GM18508 (cell line): ENCODE measurements around the gene NWD2.
"Not testable (repeated sequence)": the region's sequence is repeated elsewhere in the genome, so short reads cannot be mapped to it uniquely, and the experiment has no call there.

Experiments
- ATAC-seq: cut with Tn5 transposase; IDR thresholded peaks from one replicate; pipeline ENCODE4 v1.9.1; 2021; ENCODE audit warnings: moderate number of reproducible peaks; ENCODE audit not compliant: insufficient read depth, unreplicated experiment

Gene NWD2

DNA sequence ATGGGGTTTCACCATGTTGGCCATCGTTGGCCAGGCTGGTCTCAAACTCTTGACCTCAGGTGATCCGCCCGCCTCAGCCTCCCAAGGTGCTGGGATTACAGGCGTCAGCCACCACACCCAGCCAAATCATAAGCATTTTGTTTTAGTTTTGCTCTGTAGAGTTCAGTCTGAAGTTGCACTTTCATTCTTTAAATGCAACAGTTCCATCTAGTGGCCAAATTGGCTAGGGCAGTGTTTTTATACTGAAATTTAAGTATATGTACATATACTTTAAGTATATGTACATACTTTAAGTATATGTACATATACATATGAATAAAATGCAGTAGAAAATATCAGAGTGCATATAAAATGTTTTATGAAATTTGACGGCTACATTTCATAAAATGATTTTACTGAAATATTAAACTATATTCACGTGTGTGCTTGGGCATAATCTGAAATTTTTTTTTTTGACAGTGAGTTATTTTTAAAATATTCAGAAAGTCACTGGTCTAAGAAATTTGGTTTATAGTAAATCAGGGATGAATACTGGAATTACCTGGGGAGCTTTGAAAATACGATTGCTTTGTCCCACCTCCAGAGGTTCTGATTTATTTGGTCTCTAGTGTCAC lies 145.5 kb downstream of the NWD2 start:
- ATAC-seq = no peak

DNA sequence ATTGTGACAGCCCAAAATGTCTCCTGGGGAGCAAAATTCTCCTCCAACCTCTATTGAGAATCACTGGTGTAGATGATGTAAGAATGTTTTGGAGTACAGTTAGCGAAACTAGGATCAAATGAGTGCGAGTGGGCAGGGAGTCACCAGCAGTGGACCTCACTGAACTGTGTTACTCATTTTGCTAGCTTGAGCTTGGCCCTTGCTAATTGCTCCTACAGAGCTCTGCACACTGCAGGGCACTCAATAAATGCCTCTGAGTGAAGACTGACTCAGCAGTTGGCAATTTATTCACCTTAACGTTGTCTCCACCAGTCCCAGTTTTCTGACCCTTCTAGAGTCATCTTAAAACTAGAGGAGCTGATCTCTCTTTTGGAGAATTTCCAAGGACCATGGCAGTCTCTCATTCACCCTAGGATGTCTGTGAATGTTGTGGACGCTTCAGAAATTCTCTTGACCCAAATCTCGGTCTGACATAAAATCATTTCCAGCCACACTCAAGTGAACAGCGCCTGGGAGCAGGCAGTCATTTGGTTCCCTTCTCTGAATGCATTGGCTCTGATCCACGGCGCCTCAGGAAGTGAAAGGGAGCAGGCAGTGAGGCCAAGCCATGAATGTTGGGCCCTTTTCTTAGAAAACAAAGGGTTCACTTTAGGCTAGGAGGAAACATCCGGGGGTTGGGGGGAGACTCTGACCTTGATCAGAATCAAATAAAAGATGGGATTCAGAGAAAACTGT lies 148.1 kb downstream of the NWD2 start:
- ATAC-seq = no peak

DNA sequence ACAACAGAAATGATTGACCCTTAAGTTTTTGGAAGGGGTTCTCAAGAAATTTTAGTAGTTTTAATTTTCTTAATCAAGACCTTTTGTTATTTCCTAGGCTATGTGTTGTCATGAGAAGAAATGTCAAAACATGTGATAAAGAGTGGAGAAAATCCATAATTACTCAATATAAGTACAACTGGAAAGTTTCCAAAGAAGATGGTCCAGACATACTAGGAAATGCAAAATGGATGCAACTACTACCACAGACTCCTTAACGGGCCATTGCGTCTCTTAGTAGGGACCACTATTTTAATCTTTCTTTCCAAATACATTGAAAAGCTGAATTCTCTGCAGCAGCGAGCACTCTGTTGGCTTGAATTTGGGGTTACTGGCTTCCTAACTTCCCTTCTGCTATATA lies 148.8 kb downstream of the NWD2 start:
- no peak for ATAC-seq

DNA sequence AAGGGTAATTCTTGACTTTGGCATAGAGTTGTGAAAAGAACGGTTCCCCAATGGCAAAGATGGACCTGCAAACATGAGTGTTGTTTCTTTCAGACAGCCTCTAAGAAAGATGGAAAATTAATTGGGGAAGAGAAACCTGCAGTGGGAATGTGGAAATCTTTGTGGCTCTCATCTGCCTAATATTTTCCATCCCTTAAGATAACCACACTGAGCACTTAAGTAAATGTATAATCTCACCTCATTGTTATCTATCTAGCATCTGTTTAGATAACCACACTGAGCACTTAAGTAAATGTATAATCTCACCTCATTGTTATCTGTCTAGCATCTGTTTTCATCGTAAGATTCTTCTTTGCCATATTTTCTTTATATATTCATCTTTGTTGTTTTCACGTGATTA lies 149.3 kb downstream of the NWD2 start:
- peak; percentile 71 for ATAC-seq

DNA sequence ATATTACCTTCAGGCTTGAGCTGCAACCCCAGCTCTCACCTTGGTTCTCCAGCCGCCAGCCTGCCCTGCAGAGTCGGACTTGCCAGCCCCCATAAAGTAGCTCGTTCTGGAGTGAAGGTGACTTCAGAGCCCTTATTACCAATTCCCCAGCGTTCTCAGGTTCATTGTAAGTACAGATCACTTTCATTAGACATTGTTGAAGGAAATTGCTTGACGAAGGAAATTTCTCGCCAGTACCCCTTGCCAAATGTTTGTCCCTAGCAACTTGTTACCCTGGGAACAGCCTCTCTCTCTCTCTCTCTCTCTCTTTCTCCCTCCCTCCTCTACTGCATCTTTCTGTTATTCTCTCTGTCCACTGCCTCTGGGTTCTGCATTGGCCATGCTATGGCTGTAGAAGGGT lies 153.0 kb downstream of the NWD2 start:
- ATAC-seq = no peak

DNA sequence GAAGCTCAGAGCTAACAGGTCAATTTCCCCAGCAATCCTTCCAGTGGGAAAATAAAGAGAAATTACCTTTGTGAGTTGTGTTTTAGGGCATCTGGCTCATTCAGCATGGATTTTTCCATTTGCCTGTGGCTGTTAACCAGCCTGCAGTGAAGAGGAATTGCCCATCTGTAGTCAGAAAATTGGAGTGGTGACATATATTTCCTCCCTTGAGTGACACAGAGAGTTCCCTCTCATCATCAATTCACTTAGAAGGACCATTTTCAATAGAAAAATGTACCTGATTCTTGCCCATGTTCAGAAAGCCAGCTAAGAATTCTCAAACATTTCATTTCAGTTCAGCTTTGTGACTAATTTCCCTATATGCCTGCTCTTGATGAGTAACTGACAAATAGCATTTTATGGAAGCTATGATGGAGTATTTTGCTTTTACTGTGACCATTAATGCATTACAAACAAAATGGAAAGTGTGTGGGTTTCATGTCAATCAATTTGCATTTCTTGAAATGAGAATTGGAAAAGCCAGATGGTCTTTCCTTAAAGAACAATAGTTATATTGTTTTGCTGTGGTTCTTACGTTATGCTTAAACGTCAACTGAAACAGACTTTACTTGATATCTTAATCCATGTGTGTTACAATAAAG lies 155.8 kb downstream of the NWD2 start:
- ATAC-seq = peak; percentile 90

DNA sequence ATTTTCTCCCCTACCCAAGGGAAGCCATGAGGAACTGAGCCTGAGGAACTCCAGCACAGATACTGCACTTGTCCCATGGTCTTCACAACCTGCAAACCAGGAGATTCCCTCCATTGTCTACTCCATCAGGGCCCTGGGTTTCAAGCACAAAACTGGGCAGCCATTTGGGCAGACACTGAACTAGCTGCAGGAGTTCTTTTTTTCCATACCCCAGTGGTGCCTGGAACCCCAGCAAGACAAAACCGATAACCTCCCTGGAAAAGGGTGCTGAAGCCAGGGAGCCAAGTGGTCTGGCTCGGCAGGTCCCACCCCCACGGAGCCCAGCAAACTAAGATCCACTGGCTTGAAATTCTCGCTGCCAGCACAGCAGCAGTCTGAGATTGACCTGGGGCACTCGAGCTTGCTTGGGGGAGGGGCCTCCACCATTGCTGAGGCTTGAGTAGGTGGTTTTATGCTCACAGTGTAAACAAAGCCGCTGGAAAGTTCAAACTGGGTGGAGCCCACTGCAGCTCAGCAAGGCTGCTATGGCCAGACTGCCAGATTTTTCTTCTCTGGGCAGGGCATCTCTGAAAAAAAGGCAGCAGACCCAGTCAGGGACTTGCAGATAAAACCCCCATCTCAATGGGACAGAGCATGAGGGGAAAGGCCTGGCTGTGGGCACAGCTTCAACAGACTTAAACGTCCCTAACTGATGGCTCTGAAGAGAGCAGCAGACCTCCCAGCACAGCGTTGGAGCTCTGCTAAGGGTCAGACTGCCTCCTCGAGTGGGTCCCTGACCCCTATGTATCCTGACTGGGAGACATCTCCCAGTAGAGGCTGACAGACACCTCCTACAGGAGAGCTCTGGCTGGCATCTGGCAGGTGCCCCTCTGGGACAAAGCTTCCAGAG lies 163.6 kb downstream of the NWD2 start:
- ATAC-seq = not testable (repeated sequence)

DNA sequence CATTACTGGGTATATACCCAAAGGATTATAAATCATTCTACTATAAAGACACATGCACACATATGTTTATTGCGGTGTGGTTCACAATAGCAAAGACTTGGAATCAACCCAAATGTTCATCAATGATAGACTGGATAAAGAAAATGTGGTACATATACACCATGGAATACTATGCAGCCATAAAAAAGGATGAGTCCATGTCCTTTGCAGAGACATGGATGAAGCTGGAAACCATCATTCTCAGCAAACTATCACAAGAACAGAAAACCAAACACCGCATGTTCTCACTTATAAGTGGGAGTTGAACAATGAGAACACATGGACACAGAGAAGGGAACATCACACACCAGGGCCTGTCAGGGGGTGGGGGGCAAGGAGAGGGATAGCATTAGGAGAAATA lies 169.1 kb downstream of the NWD2 start:
- ATAC-seq = not testable (repeated sequence)

DNA sequence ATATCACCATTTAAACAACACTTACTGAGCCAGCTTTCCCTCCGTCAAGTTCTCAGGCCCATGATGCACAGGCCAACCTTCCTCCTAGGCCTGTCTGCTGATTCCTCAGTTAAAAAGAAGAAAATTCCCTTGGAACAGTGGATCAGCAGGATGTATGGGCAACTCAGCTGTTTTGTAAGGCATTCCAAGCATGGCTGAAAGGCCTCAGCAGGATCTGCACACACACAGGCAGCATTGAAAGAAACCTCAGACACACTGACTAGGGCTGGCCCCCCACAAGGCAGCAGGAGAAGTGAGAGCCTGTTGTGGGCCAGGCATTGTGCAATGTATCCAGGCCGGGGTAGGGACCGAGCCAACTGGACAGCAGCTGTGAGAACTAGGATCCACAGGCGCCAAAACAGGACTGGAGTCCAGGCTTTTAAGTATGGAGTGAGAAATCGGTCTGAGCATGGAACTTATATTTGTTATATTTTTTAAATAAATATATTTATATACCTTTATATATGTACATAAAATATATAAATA lies 171.4 kb downstream of the NWD2 start:
- ATAC-seq = no peak

DNA sequence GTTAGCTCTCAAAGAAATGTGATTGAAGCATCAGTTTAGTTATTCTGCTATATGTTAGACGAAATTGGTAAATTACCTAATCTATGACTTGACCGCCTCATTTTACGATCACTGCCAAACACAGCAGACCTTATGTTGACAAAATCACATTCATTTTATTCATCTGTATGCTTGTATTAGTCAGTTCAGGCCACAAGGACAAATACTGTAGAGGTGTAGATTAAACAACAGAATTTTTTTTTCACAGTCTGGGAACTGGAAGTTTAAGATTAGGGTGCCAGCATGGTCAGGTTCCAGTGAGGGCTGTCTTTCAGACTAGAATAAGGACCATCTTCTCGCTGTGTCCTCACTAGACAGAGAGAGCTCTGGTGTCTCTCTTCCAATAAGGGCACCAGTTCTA lies 177.1 kb downstream of the NWD2 start:
- no peak for ATAC-seq

DNA sequence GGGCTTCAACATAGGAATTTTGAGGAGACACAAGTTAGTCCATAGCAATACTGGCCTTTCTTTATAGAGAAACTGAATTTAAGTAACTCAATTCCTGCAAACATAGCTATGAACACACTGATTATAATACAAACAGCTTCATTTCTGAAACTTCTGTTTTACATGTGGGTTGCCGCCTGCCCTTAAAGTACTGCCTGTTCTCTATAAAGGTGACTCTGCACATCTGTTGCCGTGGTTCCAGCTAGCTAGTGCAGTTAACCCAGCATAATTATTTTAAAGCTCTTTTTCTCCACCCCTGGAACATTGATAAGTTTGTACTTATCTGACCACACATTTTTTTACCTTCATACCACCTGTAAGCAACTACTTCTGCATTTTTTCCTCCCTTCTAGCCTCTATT lies 177.6 kb downstream of the NWD2 start:
- no peak for ATAC-seq

DNA sequence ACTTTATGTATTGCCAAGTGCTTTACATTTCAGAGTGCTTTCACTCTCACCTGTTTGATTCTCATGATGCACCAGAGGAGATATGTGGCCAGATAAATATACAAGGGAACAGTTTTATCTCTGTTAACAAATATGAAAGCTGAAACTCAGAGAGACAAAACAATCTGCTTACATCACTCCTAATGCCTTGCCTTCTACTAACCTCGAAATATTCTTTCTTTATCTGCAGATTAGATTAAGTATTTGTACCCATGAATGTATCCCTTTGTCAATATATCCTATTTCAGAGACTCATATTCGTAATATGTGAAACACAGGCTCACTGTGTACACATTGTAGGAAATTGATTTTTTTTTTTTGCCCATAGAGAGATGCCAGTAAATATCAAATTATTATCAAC lies 178.1 kb downstream of the NWD2 start:
- ATAC-seq = no peak

DNA sequence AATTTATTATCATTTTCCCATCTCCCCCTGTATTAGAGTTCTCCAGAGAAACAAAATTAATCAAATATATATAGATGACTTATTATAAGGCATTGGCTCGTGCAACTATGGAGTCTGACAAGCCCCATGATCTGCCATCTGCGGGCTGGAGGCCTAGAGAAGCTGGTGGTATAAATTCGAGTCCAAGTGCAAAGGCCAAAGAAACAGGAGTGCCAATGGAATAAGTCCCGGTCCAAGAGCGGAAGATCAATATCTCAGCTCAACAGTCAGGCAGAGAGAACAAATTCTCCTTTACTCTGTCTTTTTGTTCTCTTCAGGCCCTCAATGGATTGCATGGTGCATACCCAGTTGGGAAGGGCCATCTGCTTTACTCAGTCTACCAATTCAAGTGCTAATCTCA lies 178.8 kb downstream of the NWD2 start:
- no peak for ATAC-seq

DNA sequence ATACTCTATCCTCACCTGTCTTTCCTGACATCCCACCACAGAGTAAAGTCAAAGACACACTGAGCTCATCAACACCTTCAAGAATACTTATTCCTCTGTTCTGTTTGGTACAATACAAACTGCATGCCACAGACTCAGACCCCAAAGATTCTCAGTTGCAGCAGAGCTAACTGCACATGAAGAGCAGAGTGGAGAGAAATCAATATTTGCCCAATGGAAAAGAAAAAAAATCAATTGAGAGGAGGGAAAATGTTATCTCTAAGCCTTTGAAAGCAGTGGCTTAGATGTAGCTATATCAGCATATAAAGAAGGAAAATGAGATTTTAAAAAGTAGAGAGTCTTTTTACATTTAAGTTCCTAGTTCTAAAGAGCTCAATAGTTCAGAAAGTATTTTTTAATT lies 180.2 kb downstream of the NWD2 start:
- no peak for ATAC-seq

DNA sequence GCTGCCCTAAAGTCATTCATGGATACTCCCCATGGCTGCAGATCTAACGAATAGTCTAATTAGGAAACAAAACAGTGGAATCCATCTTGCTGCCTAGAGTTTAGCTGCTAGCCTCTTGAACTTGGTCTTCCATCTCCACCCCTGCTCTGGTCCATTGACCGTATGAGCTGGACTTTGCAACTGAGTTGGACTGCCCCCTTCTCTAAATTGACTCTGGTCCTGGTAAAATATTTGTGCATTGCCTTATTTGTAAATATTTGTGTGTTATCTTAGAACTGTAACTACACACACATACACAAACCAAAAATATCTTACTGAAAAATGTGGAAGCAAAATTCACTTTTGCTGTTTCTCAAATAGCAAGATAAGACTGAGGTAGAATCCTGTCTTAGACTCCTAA lies 181.3 kb downstream of the NWD2 start:
- no peak for ATAC-seq

DNA sequence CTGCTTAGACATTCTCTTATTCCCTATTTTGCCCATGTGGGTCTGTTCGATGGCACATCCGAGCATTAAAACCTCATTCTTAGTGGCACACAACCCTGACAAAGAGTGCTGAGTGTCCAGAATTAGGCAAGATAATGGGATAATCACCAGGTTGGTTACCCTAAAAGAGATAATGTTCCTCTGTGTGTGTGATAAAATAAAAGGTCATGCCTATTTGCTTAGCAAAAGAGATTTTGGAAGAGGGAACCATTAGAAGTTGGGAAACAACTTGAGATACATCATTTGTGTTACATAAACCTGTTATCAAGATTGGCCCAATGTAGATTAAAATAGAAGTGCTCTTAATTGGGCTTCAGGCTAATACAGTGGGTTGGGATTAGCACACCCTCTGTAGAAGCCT lies 182.7 kb downstream of the NWD2 start:
- ATAC-seq = no peak

DNA sequence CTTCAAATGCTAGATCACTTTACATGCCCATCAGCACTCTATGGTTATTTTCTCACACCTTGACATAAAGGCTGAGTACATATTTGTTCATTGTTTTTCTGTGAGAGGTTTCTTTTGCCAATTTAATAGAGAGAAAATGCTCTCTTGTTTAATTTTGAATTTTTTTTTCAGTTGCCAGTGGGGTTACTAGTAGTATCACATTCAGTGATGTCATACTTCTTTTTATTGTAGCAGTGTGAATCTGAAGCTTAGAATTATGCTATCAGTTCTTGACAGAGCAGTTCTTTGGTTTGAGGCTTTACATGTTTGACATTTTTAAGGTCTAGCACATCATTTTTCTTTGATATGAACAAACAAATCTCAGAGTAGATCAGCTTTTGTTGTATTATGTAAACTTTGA lies 185.4 kb downstream of the NWD2 start:
- ATAC-seq = no peak

DNA sequence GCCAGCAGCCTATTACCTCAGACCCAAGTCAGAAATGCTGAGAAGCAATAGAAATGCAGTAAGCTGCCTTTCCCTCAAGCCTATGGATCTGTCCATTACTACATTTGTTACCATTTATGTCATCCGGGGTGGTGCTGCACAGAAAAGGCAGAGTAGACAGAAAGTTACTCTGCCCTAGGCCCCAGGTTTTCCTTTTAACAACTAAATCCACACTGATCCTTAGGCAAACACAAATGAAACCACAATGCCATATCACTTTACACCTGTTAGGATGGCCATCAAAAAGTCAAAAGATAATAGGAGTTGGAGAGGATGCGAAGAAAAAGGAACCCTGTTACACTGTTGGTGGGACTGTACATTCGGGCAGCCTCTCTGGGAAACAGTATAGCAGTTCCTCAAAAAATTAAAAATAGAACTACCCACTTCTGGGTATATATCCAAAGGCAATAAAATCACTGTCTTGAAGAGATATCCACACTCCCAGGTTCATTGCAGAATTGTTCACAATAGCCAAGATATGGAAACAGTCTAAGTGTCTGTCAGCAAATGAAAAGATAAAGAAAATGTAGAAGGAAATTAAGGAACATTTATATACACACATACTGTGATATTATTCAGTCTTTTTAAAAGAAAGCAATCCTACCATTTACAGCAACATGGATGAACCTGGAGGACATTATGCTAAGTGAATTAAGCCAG lies 186.3 kb downstream of the NWD2 start:
- no peak for ATAC-seq

DNA sequence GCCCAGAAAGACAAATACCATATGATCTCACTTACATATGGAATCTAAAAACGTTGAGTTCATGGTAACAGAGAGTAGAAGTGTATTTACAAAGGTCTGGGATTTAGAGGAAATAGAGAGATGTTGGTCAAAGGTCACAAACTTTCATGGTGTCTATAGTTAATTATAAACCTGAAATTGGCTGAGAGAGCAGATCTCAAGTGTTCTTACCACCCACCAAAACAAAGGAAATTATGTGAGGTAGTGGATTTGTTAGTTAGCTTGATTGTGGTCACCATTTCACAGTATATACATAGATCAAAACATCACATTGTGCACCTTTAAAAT lies 186.8 kb downstream of the NWD2 start:
- ATAC-seq = peak; percentile 81

DNA sequence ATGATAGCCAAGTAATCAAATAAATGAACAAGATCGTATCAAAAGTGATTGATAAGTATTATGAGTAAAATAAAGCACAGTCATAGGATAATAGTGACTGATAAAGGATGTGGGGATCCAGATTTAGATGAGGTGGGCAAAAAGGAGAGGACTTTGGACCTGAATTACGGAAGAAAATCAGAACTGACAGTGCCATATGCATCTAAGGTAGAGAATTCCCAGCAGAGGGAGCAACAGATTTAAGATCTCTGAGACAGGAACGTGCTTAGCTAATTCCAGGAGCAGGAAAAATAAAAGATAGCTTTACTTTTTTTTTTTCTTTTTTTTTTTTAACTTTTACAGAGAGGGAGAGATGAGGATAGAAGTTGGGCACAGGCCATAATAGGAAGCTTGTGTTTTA lies 189.9 kb downstream of the NWD2 start:
- no peak for ATAC-seq
